NOMO-1 treated with dmso at 0.1 percent for 144 hours (cell line): ENCODE results near the gene MON2.
"Not testable (repeated sequence)": the region's sequence is repeated elsewhere in the genome, so short reads cannot be mapped to it uniquely, and the experiment has no call there.

Experiments used
- DNase-seq: peaks from one replicate; lab custom pipeline; 2025; ENCODE audit not compliant: unreplicated experiment; lab: John Stamatoyannopoulos, UW

MON2 gene

DNA sequence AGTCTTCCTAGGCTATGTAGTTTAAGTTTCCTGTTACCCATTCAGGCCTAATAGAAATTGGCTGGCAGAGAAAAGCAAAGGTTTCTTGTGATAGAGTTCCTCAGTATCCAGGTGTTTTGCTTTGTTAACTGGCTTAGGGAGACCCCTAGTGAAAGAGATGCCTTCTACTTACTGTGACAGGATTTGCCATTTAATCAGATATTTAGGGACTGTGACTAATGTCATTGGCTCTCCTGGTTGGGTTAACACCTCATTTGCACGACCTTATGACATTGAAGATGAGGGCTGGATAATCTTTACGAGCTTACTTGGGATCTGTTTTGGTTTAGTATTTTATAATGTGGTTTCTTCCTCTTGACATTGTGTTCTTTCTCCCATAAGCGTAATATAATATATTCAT lies 5.8 kb downstream of the MON2 start:
- DNase-seq, result no peak

- DNase-seq, result no peak
These were observed 15.4 kb downstream of the MON2 start for GRCh38 chr12:62481843-62482540.

DNA sequence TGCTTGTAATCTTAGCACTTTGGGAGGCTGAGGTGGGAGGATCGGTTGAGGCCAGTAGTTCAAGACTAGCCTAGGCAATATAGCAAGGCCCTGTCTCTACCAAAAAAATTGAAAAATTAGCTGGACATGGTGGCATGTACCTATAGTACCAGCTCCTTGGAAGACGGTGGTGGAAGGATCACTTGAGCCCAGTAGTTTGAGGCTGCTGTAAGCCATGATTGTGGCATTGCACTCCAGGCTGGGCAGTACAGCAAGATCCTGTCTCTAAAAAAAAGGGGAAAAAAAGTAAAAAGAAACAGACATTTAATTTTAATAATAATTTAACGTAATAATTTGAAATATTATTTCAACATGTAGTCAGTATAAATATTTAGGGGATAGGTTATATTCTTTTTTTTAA lies 16.1 kb downstream of the MON2 start:
- DNase-seq, result no peak

DNA sequence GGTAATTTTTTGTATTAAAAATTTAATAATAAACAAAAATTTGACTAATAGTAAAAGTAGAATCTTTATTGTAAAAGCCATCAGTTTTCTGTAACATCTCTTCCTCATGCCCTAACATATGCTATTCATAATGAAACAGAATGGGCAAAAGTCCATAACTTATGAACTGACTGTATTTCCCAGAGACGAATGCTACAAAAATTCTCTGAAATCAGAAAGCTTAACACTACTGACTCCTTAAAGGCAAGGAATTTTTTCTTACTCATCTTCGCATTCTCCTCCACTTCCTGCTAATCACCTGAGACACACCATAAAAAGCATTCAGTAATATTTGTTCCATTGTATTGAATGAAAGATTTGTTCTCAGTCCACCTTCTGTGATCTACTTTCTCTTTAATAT lies 17.6 kb downstream of the MON2 start:
- DNase-seq, result no peak

DNA sequence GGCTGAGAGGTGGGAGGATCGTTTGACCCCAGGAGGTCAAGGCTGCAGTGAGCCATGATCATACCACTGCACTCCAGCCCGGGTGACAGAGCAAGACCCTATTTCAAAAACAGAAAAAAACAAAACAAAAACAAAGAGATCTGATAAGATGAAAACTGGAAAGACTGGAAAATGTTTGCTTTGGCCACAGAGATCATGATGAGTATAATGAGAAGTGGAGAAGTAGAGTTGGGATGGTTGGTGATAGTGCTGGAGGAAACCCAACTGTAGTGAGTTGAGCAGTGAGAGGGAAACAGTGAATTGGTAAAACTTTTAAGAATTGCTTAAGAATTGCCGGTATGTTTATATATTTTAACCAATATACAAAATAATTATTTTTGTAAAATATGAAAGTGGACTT lies 39.2 kb downstream of the MON2 start:
- no peak for DNase-seq

DNA sequence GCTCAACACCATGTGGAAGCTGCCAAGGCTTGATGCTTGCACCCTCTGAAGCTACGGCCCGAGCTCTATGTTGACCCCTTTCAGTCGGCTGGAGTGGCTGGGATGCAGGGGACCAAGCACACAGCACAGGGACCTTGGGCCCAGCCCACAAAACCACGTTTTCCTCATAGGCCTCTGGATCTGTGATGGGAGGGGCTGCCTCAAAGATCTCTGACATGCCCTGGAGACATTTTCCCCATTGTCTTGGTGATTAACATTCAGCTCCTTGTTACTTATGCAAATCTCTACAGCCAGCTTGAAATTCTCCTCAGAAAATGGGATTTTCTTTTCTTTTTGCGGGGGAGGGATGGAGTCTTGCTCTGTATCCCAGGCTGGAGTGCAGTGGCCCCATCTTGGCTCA lies 46.3 kb downstream of the MON2 start:
- no peak for DNase-seq

GRCh38 chr12:62514080-62514479 lies 47.5 kb downstream of the MON2 start:
- DNase-seq, result not testable (repeated sequence)

DNA sequence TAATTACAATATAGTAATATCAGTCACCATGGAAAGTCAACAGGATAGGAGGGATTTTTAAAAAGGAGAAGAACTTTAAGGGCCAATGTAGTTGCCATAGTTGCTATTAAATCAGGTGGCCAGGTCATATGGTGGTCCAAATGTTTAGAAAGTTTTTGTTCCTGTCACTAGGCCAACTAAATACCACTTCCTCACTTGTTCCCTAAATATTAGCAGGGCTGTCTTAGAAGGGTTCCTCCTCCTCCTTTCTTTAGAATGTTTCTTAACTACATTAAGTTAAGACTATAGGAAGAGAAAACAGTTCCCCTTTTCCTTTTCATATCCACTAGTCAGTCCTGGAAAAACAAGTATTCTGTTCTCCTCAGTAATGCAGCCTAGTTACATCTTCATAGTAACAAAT lies 50.3 kb downstream of the MON2 start:
- no peak for DNase-seq

- DNase-seq, result no peak
These were observed 51.3 kb downstream of the MON2 start for GRCh38 chr12:62517887-62518286.

GRCh38 chr12:62519043-62519442 lies 52.4 kb downstream of the MON2 start:
- DNase-seq, result no peak

DNA sequence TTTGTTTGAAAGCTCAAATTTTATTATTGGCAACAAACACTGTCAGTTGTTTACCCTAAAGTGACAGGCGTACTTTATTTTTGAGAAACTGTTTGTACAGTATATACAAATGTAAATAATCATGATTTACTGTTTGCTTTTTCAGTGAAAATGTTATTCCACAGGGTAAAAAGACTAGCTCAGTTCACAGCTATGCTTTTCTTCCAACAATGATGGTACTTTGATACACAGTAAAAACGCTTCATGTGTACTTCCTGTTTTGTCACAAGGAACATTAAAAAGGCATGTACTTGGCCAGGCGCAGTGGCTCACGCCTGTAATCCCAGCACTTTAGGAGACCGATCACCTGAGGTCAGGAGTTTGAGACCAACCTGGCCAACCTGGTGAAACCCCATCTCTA lies 53.7 kb downstream of the MON2 start:
- no peak for DNase-seq

DNA sequence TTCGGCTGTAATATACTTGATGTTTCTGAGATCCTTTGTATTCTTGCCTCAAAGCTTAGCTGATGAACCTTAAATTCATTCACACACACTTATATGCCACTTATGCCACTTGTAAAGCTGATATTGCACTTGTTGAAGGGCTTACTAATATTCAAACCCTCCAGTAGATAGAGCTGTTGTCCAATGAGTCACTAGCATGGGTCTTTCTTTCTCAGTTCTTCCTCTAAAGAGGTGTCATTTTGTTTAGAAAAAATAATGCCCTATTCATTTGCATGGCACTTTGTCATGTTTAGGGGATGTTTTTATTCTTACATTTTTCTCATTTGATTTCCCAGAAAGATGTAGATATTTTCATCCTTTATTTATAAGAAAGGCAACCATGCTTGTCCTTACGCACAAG lies 56.4 kb downstream of the MON2 start:
- DNase-seq, result no peak

GRCh38 chr12:62523619-62524018 lies 57.0 kb downstream of the MON2 start:
- DNase-seq, result no peak

GRCh38 chr12:62525271-62525670 lies 58.6 kb downstream of the MON2 start:
- no peak for DNase-seq

- DNase-seq, result no peak
These were observed 64.0 kb downstream of the MON2 start for GRCh38 chr12:62530596-62530995.

DNA sequence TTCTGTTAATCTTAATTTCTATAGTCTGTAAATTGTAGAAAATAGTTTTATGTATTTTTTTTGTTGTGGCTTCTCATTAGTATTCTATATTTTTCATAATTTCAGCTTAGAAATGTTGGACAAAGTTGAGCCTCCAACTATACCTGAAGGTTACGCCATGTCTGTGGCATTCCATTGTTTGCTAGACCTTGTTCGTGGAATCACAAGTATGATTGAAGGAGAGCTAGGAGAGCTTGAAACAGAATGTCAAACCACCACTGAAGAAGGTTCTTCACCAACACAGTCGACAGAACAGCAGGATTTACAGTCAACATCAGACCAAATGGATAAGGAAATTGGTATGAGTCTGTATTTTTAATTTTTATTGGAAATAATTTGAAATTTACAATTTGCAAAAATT lies 65.7 kb downstream of the MON2 start:
- no peak for DNase-seq

GRCh38 chr12:62533087-62533754 lies 66.6 kb downstream of the MON2 start:
- DNase-seq, result no peak

DNA sequence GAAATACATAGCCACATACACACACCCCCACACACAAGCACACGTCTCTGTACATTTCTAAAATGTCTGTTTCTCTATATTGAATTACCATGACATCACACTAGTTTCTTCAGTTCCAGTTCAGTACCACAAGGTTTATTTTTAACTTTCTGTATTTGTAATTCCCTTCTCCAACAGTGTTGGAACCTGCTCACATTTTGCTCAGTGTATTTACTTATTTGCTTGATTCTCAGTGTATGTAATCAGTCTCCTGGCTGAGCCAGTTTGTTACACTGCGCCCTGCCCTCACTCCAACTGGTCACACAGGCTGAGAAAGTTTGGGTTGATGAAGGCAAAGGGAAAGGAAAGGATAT lies 67.1 kb downstream of the MON2 start:
- no peak for DNase-seq

GRCh38 chr12:62536546-62536945 lies 69.9 kb downstream of the MON2 start:
- no peak for DNase-seq

GRCh38 chr12:62537551-62537950 lies 70.9 kb downstream of the MON2 start:
- DNase-seq, result no peak

DNA sequence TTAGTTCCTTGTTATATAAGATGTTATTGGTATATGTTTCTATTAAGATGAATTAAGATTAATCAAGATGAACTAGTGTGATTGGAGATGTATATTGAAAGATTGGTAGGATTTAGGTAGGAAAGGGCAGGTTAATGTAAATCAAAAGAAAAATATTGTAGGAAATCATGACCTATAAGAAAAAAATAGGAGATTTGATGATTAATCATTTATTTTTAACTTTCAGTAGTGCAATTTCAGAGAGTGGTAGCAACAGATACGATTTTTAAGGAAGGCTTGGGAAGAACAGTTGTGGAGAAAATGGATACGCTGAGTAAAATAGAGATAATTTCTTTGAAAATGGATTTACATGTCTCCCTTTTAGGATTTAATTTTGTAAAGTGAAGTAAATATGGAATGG lies 73.7 kb downstream of the MON2 start:
- no peak for DNase-seq

DNA sequence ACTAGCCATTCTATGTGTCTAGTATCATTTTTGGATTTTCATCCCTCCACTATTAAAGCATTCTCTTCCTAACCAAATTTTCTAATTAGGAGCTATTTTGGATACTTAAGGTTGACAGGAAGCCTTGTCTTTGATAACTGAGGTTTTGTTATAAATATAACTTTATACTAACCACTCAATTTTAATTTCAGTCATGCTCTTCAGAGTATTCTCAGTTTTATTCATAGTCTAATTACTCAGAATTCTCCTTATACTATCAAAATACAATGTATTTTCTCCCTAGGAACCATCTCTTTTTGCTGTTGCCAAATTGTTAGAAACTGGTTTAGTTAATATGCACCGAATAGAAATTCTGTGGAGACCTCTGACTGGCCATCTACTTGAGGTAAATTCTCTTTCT lies 76.2 kb downstream of the MON2 start:
- no peak for DNase-seq

DNA sequence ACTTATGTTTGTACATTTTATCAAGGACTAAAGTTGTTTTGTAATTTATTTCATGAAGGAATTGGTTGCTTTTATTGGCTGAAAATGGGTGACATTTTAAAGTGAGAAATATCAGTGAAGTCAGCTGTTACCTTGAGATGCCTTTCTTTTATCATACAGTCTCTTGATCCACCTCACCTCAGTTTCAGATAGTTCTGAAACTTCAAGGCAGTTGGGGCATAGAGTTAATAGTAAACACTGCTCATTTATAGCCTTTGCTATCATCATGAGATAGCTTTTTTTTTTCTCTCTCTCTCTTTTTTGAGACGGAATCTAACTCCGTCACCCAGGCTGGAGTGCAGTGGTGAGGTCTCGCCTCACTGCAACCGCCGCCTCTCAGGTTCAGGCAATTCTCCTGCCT lies 76.7 kb downstream of the MON2 start:
- DNase-seq, result no peak
